K562 (cell line): ENCODE measurements around the gene FHIT. TPM values are rescaled to one million over a fixed set of nuclear protein-coding genes. Genes with fewer than 3 reads are reported as not detected.

ENCODE experiments used
- ATAC-seq: fragments of 200-7000 bp; cut with Tn5 transposase; 3 replicates; pipeline ENCODE4 v1.9.1; 2020; ENCODE audit warnings: moderate library complexity
- BruUV-seq: library from RNA; stranded (reverse); fragments of 400-500 nt; replicated peaks from 2 replicates; lab custom pipeline; 2021; lab: Mats Ljungman, UMichigan
- CTCF ChIA-PET: fragments of 300-600 bp; formaldehyde crosslinking; extraction: SDS; loops from one replicate; lab custom pipeline; 2021; ENCODE audit warnings: low intra/inter-chr PET ratio; lab: Yijun Ruan, JAX
- POLR2A ChIA-PET: fragments of 300-600, 350-650 bp; sonication (Branson Sonifier 250); formaldehyde crosslinking; extraction: SDS; loops from one replicate; lab custom pipeline; 2021; ENCODE audit warnings: antibody characterized with exemption, inconsistent platforms; lab: Yijun Ruan, JAX
- DNase-seq, 4 experiments: peaks; one replicate each; pipeline versions ENCODE4 v3.0.0 to v3.0.0-alpha.2; 2011 to 2018; ENCODE audit warnings: low spot score in 3 of 4, mixed read lengths in 3 of 4; ENCODE audit errors: extremely low read depth in 1 of 4
- FAIRE-seq: peaks from 2 replicates; lab custom pipeline; 2011; peaks lifted over from hg19 to GRCh38; lab: Jason Lieb, UNC
- H2AFZ ChIP-seq: 2 replicates; pipeline ENCODE4 v1.6.0; 2011; ENCODE audit warnings: low read depth, low read length, control low read depth, inconsistent platforms
- H3K27ac ChIP-seq: fragments of 200-600 bp; 3 replicates; pipeline ENCODE4 v1.8.0; 2011; ENCODE audit warnings: low read depth, mild to moderate bottlenecking, control low read depth, inconsistent platforms, low read length, moderate library complexity, mixed read lengths; ENCODE audit errors: extremely low read depth
- H3K27me3 ChIP-seq, 2 experiments: fragments of 300-600 bp in 1 of 2; 2 replicates in 1 of 2; 3 replicates in 1 of 2; pipeline versions ENCODE4 v1.6.0 to v1.8.0; 2011; ENCODE audit warnings: inconsistent platforms in 2 of 2, low read length in 2 of 2, mild to moderate bottlenecking in 1 of 2, mixed read lengths in 1 of 2, moderate library complexity in 1 of 2; ENCODE audit not compliant: control insufficient read depth in 2 of 2, insufficient read depth in 2 of 2
- H3K36me3 ChIP-seq: fragments of 300-600 bp; 3 replicates; pipeline ENCODE4 v1.8.0; 2011; ENCODE audit warnings: mild to moderate bottlenecking, low read length, inconsistent platforms; ENCODE audit not compliant: control insufficient read depth, insufficient read depth
- H3K4me1 ChIP-seq, 2 experiments: fragments of 200-600 bp in 1 of 2; replicated peaks in 1 of 2; 2 replicates in 1 of 2; 3 replicates in 1 of 2; pipeline versions ENCODE4 v1.5.1 to v1.8.0; 2011; ENCODE audit warnings: inconsistent platforms in 2 of 2, low read length in 2 of 2, mild to moderate bottlenecking in 1 of 2, mixed read lengths in 1 of 2, moderate library complexity in 1 of 2; ENCODE audit not compliant: control insufficient read depth in 2 of 2, insufficient read depth in 2 of 2
- H3K4me2 ChIP-seq: 2 replicates; pipeline ENCODE4 v1.6.1; 2011; ENCODE audit warnings: low read length, control low read depth, inconsistent platforms, mixed read lengths; ENCODE audit not compliant: insufficient read depth
- H3K4me3 ChIP-seq: fragments of 200-600 bp; sonication (generic), shearing (Covaris generic); 2 replicates; pipeline ENCODE4 v1.5.1; 2016; ENCODE audit warnings: control low read depth, inconsistent platforms
- H3K79me2 ChIP-seq: fragments of 200-600 bp; 3 replicates; pipeline ENCODE4 v1.8.0; 2011; ENCODE audit warnings: low read length, inconsistent platforms; ENCODE audit not compliant: control insufficient read depth, insufficient read depth
- H3K9ac ChIP-seq, 2 experiments: 2 replicates each; pipeline versions ENCODE4 v1.6.0 to v1.6.1; 2011; ENCODE audit warnings: low read depth in 2 of 2, low read length in 2 of 2, control low read depth in 1 of 2, inconsistent platforms in 1 of 2, mild to moderate bottlenecking in 1 of 2, mixed read lengths in 1 of 2; ENCODE audit not compliant: insufficient read depth in 1 of 2
- H3K9me1 ChIP-seq: one replicate; pipeline ENCODE4 v1.6.0; 2011; ENCODE audit warnings: inconsistent platforms, mild to moderate bottlenecking, low read length, moderate library complexity; ENCODE audit not compliant: control insufficient read depth, insufficient read depth
- H3K9me3 ChIP-seq: replicated peaks from 2 replicates; pipeline ENCODE4 v1.5.1; 2011; ENCODE audit warnings: low read depth, low read length, inconsistent platforms; ENCODE audit not compliant: control insufficient read depth, insufficient read depth
- H4K20me1 ChIP-seq: replicated peaks from 2 replicates; pipeline ENCODE4 v1.6.1; 2011; ENCODE audit warnings: low read length, inconsistent platforms, mixed read lengths; ENCODE audit not compliant: control insufficient read depth, insufficient read depth
- ETV6 ChIP-seq, 3 experiments: fragments of 150-350 bp in 1 of 3; sonication (generic) in 1 of 3; formaldehyde crosslinking in 1 of 3; IDR thresholded peaks; 2 replicates each; pipeline versions ENCODE4 v1.6.1 to v1.8.0; 2014 to 2022; ENCODE audit warnings: borderline replicate concordance in 2 of 3, low read depth in 2 of 3, antibody characterized with exemption in 1 of 3, low read length in 1 of 3, mild to moderate bottlenecking in 1 of 3, missing genetic modification reagents in 1 of 3
- HDAC8 ChIP-seq: fragments of 450-650 bp; IDR thresholded peaks from 2 replicates; pipeline ENCODE4 v1.6.1; 2016; ENCODE audit warnings: mild to moderate bottlenecking, missing genetic modification characterization, moderate library complexity, missing compliant biosample characterization
- HDGF ChIP-seq: fragments of 450-650 bp; IDR thresholded peaks from 2 replicates; pipeline ENCODE4 v1.6.1; 2016
- PURB ChIP-seq: sonication (generic); formaldehyde crosslinking; IDR thresholded peaks from 2 replicates; pipeline ENCODE4 v1.9.0; 2021; ENCODE audit warnings: low read depth, mild to moderate bottlenecking, missing genetic modification reagents
- SMARCA4 ChIP-seq: fragments of 450-650 bp; IDR thresholded peaks from 2 replicates; pipeline ENCODE4 v1.6.1; 2016
- TAF15 ChIP-seq: fragments of 200-400 bp; formaldehyde crosslinking; IDR thresholded peaks from 2 replicates; pipeline ENCODE4 v1.6.1; 2017; ENCODE audit warnings: mild to moderate bottlenecking, low read depth, low read length, moderate library complexity
- ZBTB11 ChIP-seq, 3 experiments: fragments of 200-800 bp in 1 of 3; fragments of 250-450 bp in 1 of 3; fragments of 450-650 bp in 1 of 3; sonication (Bioruptor Pico) in 1 of 3; sonication (Bioruptor generic) in 1 of 3; formaldehyde crosslinking in 1 of 3; IDR thresholded peaks; 2 replicates each; pipeline versions ENCODE4 v1.6.1 to v1.8.0; 2016 to 2022; ENCODE audit warnings: mild to moderate bottlenecking in 2 of 3, missing genetic modification characterization in 2 of 3, missing compliant biosample characterization in 1 of 3, moderate library complexity in 1 of 3
- ZBTB7A ChIP-seq: IDR thresholded peaks from 2 replicates; pipeline ENCODE4 v1.6.1; 2011; ENCODE audit warnings: low read depth, mild to moderate bottlenecking, low read length, moderate library complexity, borderline replicate concordance; ENCODE audit not compliant: control insufficient read depth
- ZFPM2 ChIP-seq: fragments of 250-450 bp; sonication (Bioruptor Pico); IDR thresholded peaks from 2 replicates; pipeline ENCODE4 v1.5.1; 2022; ENCODE audit warnings: mild to moderate bottlenecking
- ZNF282 ChIP-seq: sonication (generic); formaldehyde crosslinking; IDR thresholded peaks from 2 replicates; pipeline ENCODE4 v1.8.1; 2023; ENCODE audit warnings: missing genetic modification reagents
- ZNF764 ChIP-seq: fragments of 250-450 bp; sonication (Bioruptor Pico); IDR thresholded peaks from 2 replicates; pipeline ENCODE4 v1.4.0; 2020; ENCODE audit warnings: low read depth, mild to moderate bottlenecking, moderate library complexity
- WGBS: fragments of 100-300 bp; shearing (Covaris generic); methylation state at CpG from one replicate; pipeline ENCODE4 v1.1.6; 2016; ENCODE audit warnings: low coverage, mixed read lengths; ENCODE audit not compliant: insufficient coverage; ENCODE audit errors: missing lambda C conversion rate; 5-methylcytosine and 5-hydroxymethylcytosine counted together
- in situ Hi-C: fragments of 300-500 bp; cut with MboI; formaldehyde crosslinking; loops from 4 replicates; pipeline ENCODE4 v1.15.0; 2018; ENCODE audit warnings: inconsistent platforms, mixed read lengths
- intact Hi-C: fragments of 100-400 bp; cut with micrococcal nuclease; formaldehyde crosslinking; loops from 2 replicates; pipeline ENCODE4 v1.14.2; 2022
- polyA plus RNA-seq, 8 experiments: library from polyadenylated mRNA; depleted of rRNA in 4 of 8; stranded (reverse) in 5 of 8; unstranded in 3 of 8; fragments of >200 nt; fragmentation: Nextera tagmentation in 2 of 8; fragmentation: Illumina TruSeq in 1 of 8; extraction: Ambion mirVana in 2 of 8; extraction: Trizol in 1 of 8; gene quantifications; 2 replicates each; pipeline versions ENCODE4 v1.2.1 to v1.2.3, GENCODE V29; 2011 to 2014; ENCODE audit warnings: inconsistent platforms in 1 of 8, missing spikeins in 1 of 8
- total RNA-seq, 7 experiments: library from RNA; depleted of rRNA in 6 of 7; stranded (reverse); fragments of >200 nt in 6 of 7; fragmentation: Illumina TruSeq in 2 of 7; extraction: Trizol in 2 of 7; gene quantifications; 2 replicates each; pipeline versions ENCODE4 v1.2.1 to v1.2.3, GENCODE V29; 2011 to 2021; ENCODE audit warnings: low replicate concordance in 1 of 7

The FHIT gene
- total and polyA plus RNA-seq, 9 of the 15 experiments (the other 6 are each of a cell fraction or from before 2014, with no cell fraction given) = 1.7 to 9.1 (median 4.3) TPM

DNA sequence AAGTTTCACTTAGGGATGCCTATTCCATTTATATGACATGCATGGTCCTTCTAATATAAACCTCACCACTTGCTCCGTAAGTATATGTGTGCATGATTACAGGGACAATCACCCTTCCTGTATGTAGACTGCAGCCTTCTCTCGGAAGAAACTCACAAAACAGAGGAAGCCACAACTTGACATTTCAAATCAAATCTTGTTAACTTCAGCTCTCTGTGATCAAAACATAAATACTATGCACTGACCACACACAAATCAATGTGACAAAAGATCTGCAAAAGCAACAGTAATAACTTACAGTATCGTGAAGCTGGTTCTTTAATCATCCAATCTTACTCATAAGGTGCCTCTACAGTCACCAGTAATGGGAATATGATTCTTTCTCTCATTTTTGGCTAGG is 50.2 kb downstream of the FHIT start:
- intact Hi-C loops (no loop called here), in situ Hi-C loops (no loop called here)
- Histone ChIP-seq H3K36me3 (no peaks in the 10 kb centered on the region), H2AFZ (no peak overlapping the region), H3K79me2 (no peaks in the 10 kb centered on the region), H3K4me1 (no peaks in the 10 kb centered on the region), H3K27me3 (no peaks in the 10 kb centered on the region), H3K9ac (no peak overlapping the region), H3K27ac (no peak overlapping the region), H3K9me3 (no peaks in the 10 kb centered on the region), H4K20me1 (no peaks in the 10 kb centered on the region), H3K4me3 (no peak overlapping the region), H3K9me1 (no peaks in the 10 kb centered on the region), H3K4me2 (no peak overlapping the region)
- ATAC-seq (no peak), FAIRE-seq (no peak), DNase-seq (no peak)
- TF ChIP-seq ZBTB7A (no peak), ZBTB11 (CRISPR knock-in tag; IDR thresholded peaks at IDR 0.05) (no peak), TAF15 (no peak), ZNF282 (CRISPR knock-in tag) (no peak), ETV6 (IDR thresholded peaks at IDR 0.05; ENCODE audit: borderline replicate concordance in 1 of 2, low read depth in 2 of 2, low read length in 1 of 2) (no peak), ETV6 (CRISPR knock-in tag; IDR thresholded peaks at IDR 0.05; ENCODE audit: borderline replicate concordance) (no peak), PURB (CRISPR knock-in tag) (no peak), ZNF764 (CRISPR knock-in tag) (no peak), HDAC8 (tag) (no peak), ZFPM2 (CRISPR knock-in tag) (no peak), HDGF (no peak), SMARCA4 (no peak)
- WGBS = 73% methylated on average over 3 of the region's 3 CpGs
- no TSS peak for BruUV-seq
- POLR2A ChIA-PET = no interaction called here
- CTCF ChIA-PET = no interaction called here
